SK-N-SH treated with all-trans-retinoic acid at 6 μM for 48 hours (cell line): ENCODE data around the gene LCN6.

Source experiments
- ATAC-seq: fragments of 200-7000 bp; cut with Tn5 transposase; 3 replicates; pipeline ENCODE4 v1.9.1; 2020; ENCODE audit warnings: mild to moderate bottlenecking, moderate library complexity
- ARNTL ChIP-seq: fragments of 450-650 bp; formaldehyde crosslinking; IDR thresholded peaks from 2 replicates; pipeline ENCODE4 v1.5.0; 2020; ENCODE audit warnings: low read depth, mild to moderate bottlenecking, moderate library complexity, borderline replicate concordance
- BACH2 ChIP-seq: fragments of 250-450 bp; sonication (Bioruptor Pico); IDR thresholded peaks from 2 replicates; pipeline ENCODE4 v1.9.0; 2021; ENCODE audit warnings: mild to moderate bottlenecking, borderline replicate concordance
- CSDC2 ChIP-seq: fragments of 250-450 bp; sonication (Bioruptor Pico); IDR thresholded peaks from 2 replicates; pipeline ENCODE4 v1.5.0; 2020; ENCODE audit warnings: mild to moderate bottlenecking, moderate library complexity
- ESRRG ChIP-seq: fragments of 250-450 bp; sonication (Bioruptor Pico); IDR thresholded peaks from 2 replicates; pipeline ENCODE4 v1.6.1; 2021; ENCODE audit warnings: mild to moderate bottlenecking
- ISL1 ChIP-seq: fragments of 250-450 bp; sonication (Bioruptor Pico); IDR thresholded peaks from 2 replicates; pipeline ENCODE4 v2.1.2; 2022; ENCODE audit warnings: mild to moderate bottlenecking, moderate library complexity
- OSR1 ChIP-seq: fragments of 250-450 bp; sonication (Bioruptor Pico); IDR thresholded peaks from 2 replicates; pipeline ENCODE4 v1.8.0; 2022; ENCODE audit warnings: moderate library complexity, mild to moderate bottlenecking, inconsistent platforms
- PATZ1 ChIP-seq: fragments of 250-450 bp; sonication (Bioruptor Pico); IDR thresholded peaks from 2 replicates; pipeline ENCODE4 v1.8.0; 2020; ENCODE audit warnings: mild to moderate bottlenecking, moderate library complexity, borderline replicate concordance
- PPARA ChIP-seq: fragments of 250-450 bp; sonication (Bioruptor Pico); IDR thresholded peaks from 2 replicates; pipeline ENCODE4 v1.5.0; 2020; ENCODE audit warnings: mild to moderate bottlenecking, borderline replicate concordance
- SNAI2 ChIP-seq: fragments of 250-450 bp; sonication (Bioruptor Pico); IDR thresholded peaks from 2 replicates; pipeline ENCODE4 v1.5.0; 2020; ENCODE audit warnings: mild to moderate bottlenecking, moderate library complexity
- TCF4 ChIP-seq: fragments of 250-450 bp; sonication (Bioruptor Pico); IDR thresholded peaks from 2 replicates; pipeline ENCODE4 v1.8.0; 2021; ENCODE audit warnings: mild to moderate bottlenecking, moderate library complexity, borderline replicate concordance
- TOX ChIP-seq: fragments of 250-450 bp; sonication (Bioruptor Pico); IDR thresholded peaks from 2 replicates; pipeline ENCODE4 v1.8.0; 2021; ENCODE audit warnings: mild to moderate bottlenecking, moderate library complexity, borderline replicate concordance
- ZC3H10 ChIP-seq: fragments of 250-450 bp; sonication (Bioruptor Pico); IDR thresholded peaks from 2 replicates; pipeline ENCODE4 v1.5.1; 2021; ENCODE audit warnings: mild to moderate bottlenecking, moderate library complexity
- ZFP3 ChIP-seq: fragments of 250-450 bp; sonication (Bioruptor Pico); IDR thresholded peaks from 2 replicates; pipeline ENCODE4 v1.5.0; 2020; ENCODE audit warnings: mild to moderate bottlenecking, moderate library complexity
- ZFP30 ChIP-seq: fragments of 450-650 bp; formaldehyde crosslinking; IDR thresholded peaks from 2 replicates; pipeline ENCODE4 v1.5.0; 2022; ENCODE audit warnings: mild to moderate bottlenecking, moderate library complexity
- ZNF565 ChIP-seq: fragments of 450-650 bp; formaldehyde crosslinking; conservative IDR thresholded peaks from 2 replicates; pipeline ENCODE4 v1.5.0; 2020; ENCODE audit warnings: low read depth, mild to moderate bottlenecking, moderate library complexity
- ZNF8 ChIP-seq: fragments of 450-650 bp; formaldehyde crosslinking; IDR thresholded peaks from 2 replicates; pipeline ENCODE4 v1.5.0; 2020; ENCODE audit warnings: mild to moderate bottlenecking, moderate library complexity
- TF ChIP-seq, protein P1 (sequence below): fragments of 250-450 bp; sonication (Bioruptor Pico); IDR thresholded peaks from 2 replicates; pipeline ENCODE4 v1.5.1; 2021; ENCODE audit warnings: mild to moderate bottlenecking, moderate library complexity
- TF ChIP-seq, protein P2 (sequence below): fragments of 250-450 bp; sonication (Bioruptor Pico); IDR thresholded peaks from 2 replicates; pipeline ENCODE4 v1.5.1; 2020; ENCODE audit warnings: low read depth, mild to moderate bottlenecking, moderate library complexity
- TF ChIP-seq, protein P3 (sequence below): fragments of 250-450 bp; sonication (Bioruptor Pico); IDR thresholded peaks from 2 replicates; pipeline ENCODE4 v1.5.0; 2020; ENCODE audit warnings: mild to moderate bottlenecking, moderate library complexity
- TF ChIP-seq, protein P4 (sequence below): fragments of 250-450 bp; sonication (Bioruptor Pico); IDR thresholded peaks from 2 replicates; pipeline ENCODE4 v1.8.0; 2021; ENCODE audit warnings: low read depth, mild to moderate bottlenecking, moderate library complexity, borderline replicate concordance

The LCN6 gene

DNA sequence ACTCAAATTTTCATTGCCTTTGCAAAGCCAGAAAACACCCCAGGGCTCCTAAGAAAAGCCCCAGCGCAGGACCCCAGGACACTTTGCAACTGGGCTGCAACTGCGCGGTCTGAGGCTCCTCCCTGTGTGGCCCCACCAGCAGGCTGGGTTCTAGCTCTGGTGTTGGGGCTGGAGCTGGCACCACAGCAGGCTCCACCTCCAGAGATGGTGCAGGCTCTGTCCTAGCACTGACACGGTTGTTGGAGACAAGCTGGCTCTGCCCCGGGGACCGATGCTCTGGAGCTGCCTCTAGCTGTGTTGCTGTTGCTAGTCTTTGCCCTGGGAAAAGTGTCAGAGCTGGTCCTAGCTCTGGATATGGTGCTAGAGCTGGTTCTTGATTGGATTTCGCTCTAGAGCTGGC is 19.2 kb downstream of the LCN6 start:
- ATAC-seq, result peak; percentile 5
- TF ChIP-seq SNAI2, result no peak
- TF ChIP-seq PATZ1, result no peak
- TF ChIP-seq ISL1 (CRISPR knock-in tag), result no peak
- TF ChIP-seq, protein P1, sequence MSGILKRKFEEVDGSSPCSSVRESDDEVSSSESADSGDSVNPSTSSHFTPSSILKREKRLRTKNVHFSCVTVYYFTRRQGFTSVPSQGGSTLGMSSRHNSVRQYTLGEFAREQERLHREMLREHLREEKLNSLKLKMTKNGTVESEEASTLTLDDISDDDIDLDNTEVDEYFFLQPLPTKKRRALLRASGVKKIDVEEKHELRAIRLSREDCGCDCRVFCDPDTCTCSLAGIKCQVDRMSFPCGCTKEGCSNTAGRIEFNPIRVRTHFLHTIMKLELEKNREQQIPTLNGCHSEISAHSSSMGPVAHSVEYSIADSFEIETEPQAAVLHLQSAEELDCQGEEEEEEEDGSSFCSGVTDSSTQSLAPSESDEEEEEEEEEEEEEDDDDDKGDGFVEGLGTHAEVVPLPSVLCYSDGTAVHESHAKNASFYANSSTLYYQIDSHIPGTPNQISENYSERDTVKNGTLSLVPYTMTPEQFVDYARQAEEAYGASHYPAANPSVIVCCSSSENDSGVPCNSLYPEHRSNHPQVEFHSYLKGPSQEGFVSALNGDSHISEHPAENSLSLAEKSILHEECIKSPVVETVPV (CRISPR knock-in tag), result no peak
- no peak for TF ChIP-seq CSDC2 (CRISPR knock-in tag)
- TF ChIP-seq ZNF8, result no peak
- no peak for TF ChIP-seq OSR1 (CRISPR knock-in tag)
- no peak for TF ChIP-seq ESRRG (CRISPR knock-in tag)
- no peak for TF ChIP-seq PPARA (CRISPR knock-in tag)
- TF ChIP-seq, protein P2, sequence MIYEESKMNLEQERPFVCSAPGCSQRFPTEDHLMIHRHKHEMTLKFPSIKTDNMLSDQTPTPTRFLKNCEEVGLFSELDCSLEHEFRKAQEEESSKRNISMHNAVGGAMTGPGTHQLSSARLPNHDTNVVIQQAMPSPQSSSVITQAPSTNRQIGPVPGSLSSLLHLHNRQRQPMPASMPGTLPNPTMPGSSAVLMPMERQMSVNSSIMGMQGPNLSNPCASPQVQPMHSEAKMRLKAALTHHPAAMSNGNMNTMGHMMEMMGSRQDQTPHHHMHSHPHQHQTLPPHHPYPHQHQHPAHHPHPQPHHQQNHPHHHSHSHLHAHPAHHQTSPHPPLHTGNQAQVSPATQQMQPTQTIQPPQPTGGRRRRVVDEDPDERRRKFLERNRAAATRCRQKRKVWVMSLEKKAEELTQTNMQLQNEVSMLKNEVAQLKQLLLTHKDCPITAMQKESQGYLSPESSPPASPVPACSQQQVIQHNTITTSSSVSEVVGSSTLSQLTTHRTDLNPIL (CRISPR knock-in tag), result no peak
- TF ChIP-seq, protein P3, sequence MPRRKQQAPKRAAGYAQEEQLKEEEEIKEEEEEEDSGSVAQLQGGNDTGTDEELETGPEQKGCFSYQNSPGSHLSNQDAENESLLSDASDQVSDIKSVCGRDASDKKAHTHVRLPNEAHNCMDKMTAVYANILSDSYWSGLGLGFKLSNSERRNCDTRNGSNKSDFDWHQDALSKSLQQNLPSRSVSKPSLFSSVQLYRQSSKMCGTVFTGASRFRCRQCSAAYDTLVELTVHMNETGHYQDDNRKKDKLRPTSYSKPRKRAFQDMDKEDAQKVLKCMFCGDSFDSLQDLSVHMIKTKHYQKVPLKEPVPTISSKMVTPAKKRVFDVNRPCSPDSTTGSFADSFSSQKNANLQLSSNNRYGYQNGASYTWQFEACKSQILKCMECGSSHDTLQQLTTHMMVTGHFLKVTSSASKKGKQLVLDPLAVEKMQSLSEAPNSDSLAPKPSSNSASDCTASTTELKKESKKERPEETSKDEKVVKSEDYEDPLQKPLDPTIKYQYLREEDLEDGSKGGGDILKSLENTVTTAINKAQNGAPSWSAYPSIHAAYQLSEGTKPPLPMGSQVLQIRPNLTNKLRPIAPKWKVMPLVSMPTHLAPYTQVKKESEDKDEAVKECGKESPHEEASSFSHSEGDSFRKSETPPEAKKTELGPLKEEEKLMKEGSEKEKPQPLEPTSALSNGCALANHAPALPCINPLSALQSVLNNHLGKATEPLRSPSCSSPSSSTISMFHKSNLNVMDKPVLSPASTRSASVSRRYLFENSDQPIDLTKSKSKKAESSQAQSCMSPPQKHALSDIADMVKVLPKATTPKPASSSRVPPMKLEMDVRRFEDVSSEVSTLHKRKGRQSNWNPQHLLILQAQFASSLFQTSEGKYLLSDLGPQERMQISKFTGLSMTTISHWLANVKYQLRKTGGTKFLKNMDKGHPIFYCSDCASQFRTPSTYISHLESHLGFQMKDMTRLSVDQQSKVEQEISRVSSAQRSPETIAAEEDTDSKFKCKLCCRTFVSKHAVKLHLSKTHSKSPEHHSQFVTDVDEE (CRISPR knock-in tag), result no peak
- no peak for TF ChIP-seq BACH2 (CRISPR knock-in tag)
- TF ChIP-seq ZFP30 (CRISPR knock-in tag), result no peak
- TF ChIP-seq, protein P4, sequence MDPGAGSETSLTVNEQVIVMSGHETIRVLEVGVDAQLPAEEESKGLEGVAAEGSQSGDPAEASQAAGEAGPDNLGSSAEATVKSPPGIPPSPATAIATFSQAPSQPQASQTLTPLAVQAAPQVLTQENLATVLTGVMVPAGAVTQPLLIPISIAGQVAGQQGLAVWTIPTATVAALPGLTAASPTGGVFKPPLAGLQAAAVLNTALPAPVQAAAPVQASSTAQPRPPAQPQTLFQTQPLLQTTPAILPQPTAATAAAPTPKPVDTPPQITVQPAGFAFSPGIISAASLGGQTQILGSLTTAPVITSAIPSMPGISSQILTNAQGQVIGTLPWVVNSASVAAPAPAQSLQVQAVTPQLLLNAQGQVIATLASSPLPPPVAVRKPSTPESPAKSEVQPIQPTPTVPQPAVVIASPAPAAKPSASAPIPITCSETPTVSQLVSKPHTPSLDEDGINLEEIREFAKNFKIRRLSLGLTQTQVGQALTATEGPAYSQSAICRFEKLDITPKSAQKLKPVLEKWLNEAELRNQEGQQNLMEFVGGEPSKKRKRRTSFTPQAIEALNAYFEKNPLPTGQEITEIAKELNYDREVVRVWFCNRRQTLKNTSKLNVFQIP (CRISPR knock-in tag), result no peak
- TF ChIP-seq ZFP3 (CRISPR knock-in tag), result no peak
- no peak for TF ChIP-seq ZNF565
- no peak for TF ChIP-seq TOX (CRISPR knock-in tag)
- no peak for TF ChIP-seq ZC3H10 (CRISPR knock-in tag)
- no peak for TF ChIP-seq ARNTL (CRISPR knock-in tag)
- TF ChIP-seq TCF4 (CRISPR knock-in tag), result no peak
- TF ChIP-seq, all 23 proteins: peak for 0

DNA sequence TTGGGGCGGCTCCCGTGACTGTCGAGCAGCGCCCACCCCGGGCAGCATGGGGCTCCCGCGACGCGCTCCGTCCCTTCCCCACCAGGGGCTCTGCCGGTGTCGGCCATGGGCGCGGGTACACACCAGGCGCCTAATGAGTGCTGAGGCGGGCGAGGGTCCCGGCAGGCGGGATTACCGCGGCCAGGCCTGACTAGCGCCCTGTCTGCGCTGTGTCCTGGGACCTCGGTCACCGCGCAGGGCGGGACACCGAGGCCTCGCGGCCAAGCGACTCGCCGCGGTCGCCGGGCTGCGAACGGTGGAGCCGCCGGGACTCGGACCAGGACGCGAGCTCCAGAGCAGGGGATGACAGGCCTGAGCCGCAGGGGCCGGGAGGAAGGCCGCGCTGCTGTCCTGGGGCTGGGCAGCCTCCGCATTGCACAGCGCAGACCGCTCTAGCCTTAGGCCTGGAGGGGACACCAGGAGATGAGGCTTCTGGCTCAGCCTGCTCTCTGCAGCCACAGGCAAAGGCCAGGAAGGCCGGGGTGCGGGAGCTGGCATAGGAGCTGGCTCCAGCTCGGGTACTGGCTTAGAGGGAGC is 19.7 kb downstream of the LCN6 start:
- peak; percentile 55 for ATAC-seq

More for the DNA sequence above, 19.7 kb downstream of the LCN6 start:
- TF ChIP-seq, protein P3 (CRISPR knock-in tag), result no peak
- TF ChIP-seq ZFP3 (CRISPR knock-in tag), result peak; percentile 88
- no peak for TF ChIP-seq PPARA (CRISPR knock-in tag)
- TF ChIP-seq, all 23 proteins: peak for 1
